DND-41 (cell line): Measurements from ENCODE around the gene ABHD12B.

ENCODE experiments used
- ATAC-seq: fragments of 200-7000 bp; cut with Tn5 transposase; 3 replicates; pipeline ENCODE4 v1.9.1; 2021; ENCODE audit warnings: low read depth; ENCODE audit not compliant: insufficient read depth
- DNase-seq: peaks from one replicate; pipeline ENCODE4 v3.0.0-alpha.2; 2020
- H2AFZ ChIP-seq: 2 replicates; pipeline ENCODE4 v1.6.0; 2012; ENCODE audit warnings: low read depth, low read length
- H3K27ac ChIP-seq: 2 replicates; pipeline ENCODE4 v1.5.1; 2012; ENCODE audit warnings: low read length, inconsistent platforms
- H3K27me3 ChIP-seq: fragments of 200-600 bp; sonication (generic); 2 replicates; pipeline ENCODE4 v1.6.0; 2012; ENCODE audit warnings: low read length, mild to moderate bottlenecking, inconsistent platforms; ENCODE audit not compliant: insufficient read depth, poor library complexity
- H3K36me3 ChIP-seq: 2 replicates; pipeline ENCODE4 v1.5.1; 2012; ENCODE audit warnings: low read length, inconsistent platforms; ENCODE audit not compliant: insufficient read depth
- H3K4me1 ChIP-seq: 2 replicates; pipeline ENCODE4 v1.5.1; 2012; ENCODE audit warnings: mild to moderate bottlenecking, low read length; ENCODE audit not compliant: insufficient read depth
- H3K4me2 ChIP-seq: 2 replicates; pipeline ENCODE4 v1.6.0; 2012; ENCODE audit warnings: mild to moderate bottlenecking, moderate library complexity, low read length, inconsistent platforms; ENCODE audit not compliant: insufficient read depth
- H3K4me3 ChIP-seq, 2 experiments: fragments of 200-600 bp in 1 of 2; shearing (Covaris generic) in 1 of 2; 2 replicates each; pipeline ENCODE4 v1.5.1; 2012 to 2016; ENCODE audit warnings: inconsistent platforms in 2 of 2, low read length in 2 of 2, mild to moderate bottlenecking in 2 of 2, low read depth in 1 of 2, moderate library complexity in 1 of 2
- H3K79me2 ChIP-seq: 2 replicates; pipeline ENCODE4 v1.6.0; 2012; ENCODE audit warnings: low read length, inconsistent platforms; ENCODE audit not compliant: insufficient read depth
- H3K9ac ChIP-seq: 2 replicates; pipeline ENCODE4 v1.6.0; 2012; ENCODE audit warnings: low read depth, mild to moderate bottlenecking, inconsistent platforms, low read length, moderate library complexity
- H3K9me3 ChIP-seq: 2 replicates; pipeline ENCODE4 v1.5.1; 2012; ENCODE audit warnings: low read length, moderate library complexity, mild to moderate bottlenecking, inconsistent platforms; ENCODE audit not compliant: insufficient read depth, severe bottlenecking
- H4K20me1 ChIP-seq: 2 replicates; pipeline ENCODE4 v1.6.0; 2012; ENCODE audit warnings: low read length; ENCODE audit not compliant: insufficient read depth
- EZH2 ChIP-seq: IDR thresholded peaks from 3 replicates; pipeline ENCODE4 v1.6.1; 2012; ENCODE audit warnings: borderline replicate concordance, low read depth, mild to moderate bottlenecking, moderate library complexity, low read length, inconsistent platforms; ENCODE audit not compliant: severe bottlenecking
- TF ChIP-seq, protein P1 (sequence below): IDR thresholded peaks from 2 replicates; pipeline ENCODE4 v1.5.1; 2012; ENCODE audit warnings: borderline replicate concordance, low read length, moderate library complexity, mild to moderate bottlenecking; ENCODE audit not compliant: poor library complexity, severe bottlenecking; ENCODE audit errors: extremely low read depth

The ABHD12B gene

DNA sequence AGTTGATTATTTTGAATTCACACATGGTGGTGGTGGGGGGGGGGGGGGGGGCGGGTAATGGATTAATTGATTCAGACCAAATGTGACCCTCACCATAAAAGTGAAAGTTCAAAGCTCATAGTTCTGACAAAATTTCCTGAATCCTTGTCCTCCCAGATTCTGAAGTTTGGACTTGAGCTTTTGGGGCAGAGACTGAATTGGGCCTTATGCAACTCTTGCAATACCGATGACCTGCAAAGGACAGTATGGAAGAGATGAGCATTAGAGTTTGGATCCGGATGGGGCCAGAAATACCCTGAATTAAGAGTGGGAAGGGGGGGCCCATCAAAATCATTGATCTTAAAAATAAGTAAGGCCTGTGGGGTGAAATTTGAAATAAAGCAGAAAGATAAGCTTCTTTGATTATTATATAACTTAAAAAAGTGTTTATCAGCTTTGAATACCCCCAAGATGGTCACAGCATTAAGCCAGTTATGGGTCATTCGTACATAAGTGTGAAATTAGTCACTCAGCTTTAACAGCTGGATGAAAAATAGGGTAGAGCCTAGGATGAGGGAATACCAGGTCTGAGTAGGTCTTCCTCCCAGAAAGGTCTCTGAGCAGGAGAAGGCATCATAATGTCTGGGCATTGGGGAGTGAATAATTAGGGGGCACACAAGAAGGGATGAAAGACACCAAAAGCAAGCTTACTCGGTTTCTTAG lies 74.5 kb downstream of the ABHD12B start:
- Histone ChIP-seq H3K27ac (no peak overlapping the region), H3K4me2 (no peak overlapping the region), H2AFZ (no peak overlapping the region), H3K4me1 (peaks cover 12% of the 10 kb centered on the region), H4K20me1 (no peaks in the 10 kb centered on the region), H3K4me3 (no peak overlapping the region), H3K27me3 (no peaks in the 10 kb centered on the region), H3K36me3 (no peaks in the 10 kb centered on the region), H3K9me3 (no peaks in the 10 kb centered on the region), H3K9ac (no peak overlapping the region), H3K79me2 (no peaks in the 10 kb centered on the region)
- DNase-seq (no peak), ATAC-seq (no peak)
- no peak for TF ChIP-seq EZH2
- TF ChIP-seq, protein P1, sequence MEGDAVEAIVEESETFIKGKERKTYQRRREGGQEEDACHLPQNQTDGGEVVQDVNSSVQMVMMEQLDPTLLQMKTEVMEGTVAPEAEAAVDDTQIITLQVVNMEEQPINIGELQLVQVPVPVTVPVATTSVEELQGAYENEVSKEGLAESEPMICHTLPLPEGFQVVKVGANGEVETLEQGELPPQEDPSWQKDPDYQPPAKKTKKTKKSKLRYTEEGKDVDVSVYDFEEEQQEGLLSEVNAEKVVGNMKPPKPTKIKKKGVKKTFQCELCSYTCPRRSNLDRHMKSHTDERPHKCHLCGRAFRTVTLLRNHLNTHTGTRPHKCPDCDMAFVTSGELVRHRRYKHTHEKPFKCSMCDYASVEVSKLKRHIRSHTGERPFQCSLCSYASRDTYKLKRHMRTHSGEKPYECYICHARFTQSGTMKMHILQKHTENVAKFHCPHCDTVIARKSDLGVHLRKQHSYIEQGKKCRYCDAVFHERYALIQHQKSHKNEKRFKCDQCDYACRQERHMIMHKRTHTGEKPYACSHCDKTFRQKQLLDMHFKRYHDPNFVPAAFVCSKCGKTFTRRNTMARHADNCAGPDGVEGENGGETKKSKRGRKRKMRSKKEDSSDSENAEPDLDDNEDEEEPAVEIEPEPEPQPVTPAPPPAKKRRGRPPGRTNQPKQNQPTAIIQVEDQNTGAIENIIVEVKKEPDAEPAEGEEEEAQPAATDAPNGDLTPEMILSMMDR = no peak

DNA sequence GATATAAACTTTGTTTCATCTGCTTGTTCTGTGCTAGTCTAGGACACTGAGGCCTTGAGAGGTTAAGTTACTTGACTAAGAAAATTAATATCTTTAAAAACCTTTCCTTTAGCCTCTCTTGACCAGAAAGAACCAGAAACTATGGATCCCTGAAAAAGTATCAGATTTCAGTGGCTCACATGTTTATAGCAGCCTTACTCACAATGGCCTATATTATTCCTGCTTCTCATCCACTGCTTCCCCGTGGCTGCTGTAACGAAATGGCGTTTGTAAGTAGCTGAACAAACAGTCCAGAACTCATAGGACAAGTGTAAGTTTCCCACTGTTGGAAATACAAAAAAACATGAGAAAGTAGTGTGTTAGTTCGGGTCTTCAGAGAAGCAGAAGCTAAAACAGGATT lies 75.6 kb downstream of the ABHD12B start:
- ATAC-seq (no peak), DNase-seq (no peak)
- no peak overlapping the region for H2AFZ ChIP-seq
- no peaks in the 10 kb centered on the region for H3K79me2 ChIP-seq
- no peaks in the 10 kb centered on the region for H4K20me1 ChIP-seq
- H3K4me2 ChIP-seq = no peak overlapping the region
- no peaks in the 10 kb centered on the region for H3K9me3 ChIP-seq
- H3K27ac ChIP-seq = no peak overlapping the region
- H3K4me1 ChIP-seq = peaks cover 12% of the 10 kb centered on the region
- no peaks in the 10 kb centered on the region for H3K36me3 ChIP-seq
- H3K27me3 ChIP-seq = no peaks in the 10 kb centered on the region
- H3K9ac ChIP-seq = no peak overlapping the region
- no peak overlapping the region for H3K4me3 ChIP-seq
- TF ChIP-seq, protein P1 = no peak
- no peak for TF ChIP-seq EZH2

DNA sequence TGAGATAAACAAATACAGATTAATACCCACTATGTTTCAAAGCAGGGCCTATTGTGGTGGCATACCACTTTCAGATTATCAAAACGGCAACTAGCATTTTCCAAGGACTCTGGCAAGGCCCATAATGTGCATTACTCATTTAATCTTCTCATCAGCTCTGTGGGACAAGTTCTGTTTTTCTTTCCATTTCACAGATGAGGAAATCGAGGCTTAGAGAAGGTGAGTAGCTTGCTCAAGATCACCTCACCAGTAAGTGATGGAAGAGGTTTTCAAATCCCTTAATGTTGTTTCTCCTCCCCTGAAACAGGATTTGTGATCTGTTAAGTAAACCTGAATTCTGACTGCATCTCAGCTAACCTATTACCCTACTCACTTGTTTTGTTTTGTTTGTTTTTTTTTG lies 76.4 kb downstream of the ABHD12B start:
- Histone ChIP-seq H3K4me2 (no peak overlapping the region), H3K4me3 (no peak overlapping the region), H3K27me3 (no peaks in the 10 kb centered on the region), H3K4me1 (peaks cover 12% of the 10 kb centered on the region), H3K9me3 (no peaks in the 10 kb centered on the region), H4K20me1 (no peaks in the 10 kb centered on the region), H3K36me3 (no peaks in the 10 kb centered on the region), H3K27ac (no peak overlapping the region), H2AFZ (no peak overlapping the region), H3K79me2 (no peaks in the 10 kb centered on the region), H3K9ac (no peak overlapping the region)
- no peak for TF ChIP-seq EZH2
- TF ChIP-seq, protein P1 = no peak
- no peak for DNase-seq
- ATAC-seq = no peak
